GM12892 (cell line): ENCODE data around the gene LETMD1.

Source experiments
- POLR2A ChIP-seq: IDR thresholded peaks from 2 replicates; pipeline ENCODE4 v1.6.1; 2011; ENCODE audit warnings: low read depth, low read length, control low read depth
- TAF1 ChIP-seq: IDR thresholded peaks from 2 replicates; pipeline ENCODE4 v1.6.1; 2011; ENCODE audit warnings: low read depth, mild to moderate bottlenecking, control low read depth, low read length, borderline replicate concordance

DNA sequence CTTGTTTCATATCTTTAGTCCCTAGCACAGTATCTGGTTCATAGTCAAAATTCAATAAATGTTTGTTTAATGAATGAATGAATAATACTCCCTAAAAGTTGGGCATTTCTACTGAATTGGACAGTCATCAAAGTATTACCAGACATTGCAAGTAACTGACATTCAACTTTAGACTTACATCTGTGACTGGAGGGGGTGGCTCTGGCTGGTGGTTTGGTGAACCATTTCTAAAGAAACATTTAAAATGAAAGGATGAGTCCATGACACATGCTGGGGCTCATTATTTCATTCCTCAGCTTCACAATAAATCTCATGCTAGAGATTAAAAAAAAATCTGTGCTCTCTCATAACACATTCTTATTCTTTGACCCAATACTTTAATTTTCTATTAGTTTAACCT, 55.9 kb downstream of the LETMD1 start:
- TF ChIP-seq POLR2A (no peak), TAF1 (no peak)
